ENCODE data around the gene VIPR2.

The VIPR2 gene

DNA sequence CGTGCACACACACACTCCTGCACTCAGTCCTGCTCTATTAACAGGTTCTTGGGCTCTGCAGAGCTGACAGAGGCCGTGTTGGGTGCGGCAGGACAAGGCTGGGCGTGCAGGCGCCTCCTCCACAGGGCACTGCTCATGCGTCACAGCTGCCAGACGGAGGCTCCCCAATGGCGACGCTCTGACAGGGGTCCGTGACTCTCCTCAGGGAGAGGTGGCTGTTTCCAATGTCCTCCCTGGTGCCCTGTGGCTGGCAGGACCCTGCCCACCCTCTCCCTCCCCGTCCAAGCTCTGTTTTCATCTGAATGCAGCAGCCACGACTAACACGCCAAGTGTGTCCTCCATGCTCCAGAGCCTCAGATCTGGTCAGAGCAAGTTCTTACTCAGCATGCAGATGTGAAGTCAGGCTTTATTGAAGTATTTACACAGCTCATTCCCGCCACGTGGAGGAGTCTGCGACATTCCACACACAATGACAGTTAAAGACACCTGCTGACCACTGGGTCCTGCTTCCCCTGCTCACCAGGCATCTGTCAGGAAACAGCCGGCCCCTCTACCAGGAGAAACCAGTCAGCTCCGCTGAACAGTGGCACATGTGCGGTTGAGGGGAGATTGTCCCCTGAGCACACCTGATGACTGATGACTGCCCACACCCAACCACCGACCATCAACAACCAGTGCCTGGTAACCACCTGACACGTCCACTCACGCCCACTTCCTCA, 116.7 kb downstream of the VIPR2 start:
- no peaks in the 10 kb centered on the region for H3K27me3 ChIP-seq (ENCODE audit: control insufficient read depth, low read length)
- no peaks in the 10 kb centered on the region for H4K20me1 ChIP-seq (ENCODE audit: control insufficient read depth, insufficient read depth, low read depth, low read length)
- no peaks in the 10 kb centered on the region for H3K9me2 ChIP-seq (replicated peaks; ENCODE audit: control insufficient read depth, low read length)
- H3K27ac ChIP-seq (ENCODE audit: low read depth, low read length) = no peak overlapping the region
- no peaks in the 10 kb centered on the region for H3F3A ChIP-seq (ENCODE audit: control insufficient read depth, insufficient read depth)
- H3K36me3 ChIP-seq (ENCODE audit: control insufficient read depth, low read length) = no peaks in the 10 kb centered on the region
- TF ChIP-seq CTCF (IDR thresholded peaks at IDR 0.05; ENCODE audit: low read depth, low read length, poor library complexity, severe bottlenecking) (no peak), EZH2phosphoT487 (IDR thresholded peaks at IDR 0.05; ENCODE audit: borderline replicate concordance, low read length) (no peak)
- no peaks in the 10 kb centered on the region for H3K4me1 ChIP-seq (ENCODE audit: control insufficient read depth, low read length)
- no peaks in the 10 kb centered on the region for H3K79me2 ChIP-seq (ENCODE audit: control insufficient read depth, low read length)
- H3K4me3 ChIP-seq (ENCODE audit: low read length) = no peak overlapping the region
- H3K4me2 ChIP-seq (ENCODE audit: low read length) = no peak overlapping the region
- H3K9me3 ChIP-seq (ENCODE audit: control insufficient read depth, insufficient read depth, low read length) = peaks cover 17% of the 10 kb centered on the region; the same call in 1 of the 2 replicates

- no peak for TF ChIP-seq EZH2phosphoT487 (IDR thresholded peaks at IDR 0.05; ENCODE audit: borderline replicate concordance, low read length)
- TF ChIP-seq CTCF (IDR thresholded peaks at IDR 0.05; ENCODE audit: low read depth, low read length, poor library complexity, severe bottlenecking) = no peak
- no peaks in the 10 kb centered on the region for H3K36me3 ChIP-seq (ENCODE audit: control insufficient read depth, low read length)
- H3K79me2 ChIP-seq (ENCODE audit: control insufficient read depth, low read length) = no peaks in the 10 kb centered on the region
- no peaks in the 10 kb centered on the region for H3F3A ChIP-seq (ENCODE audit: control insufficient read depth, insufficient read depth)
- H3K4me3 ChIP-seq (ENCODE audit: low read length) = no peak overlapping the region
- no peaks in the 10 kb centered on the region for H3K27me3 ChIP-seq (ENCODE audit: control insufficient read depth, low read length)
- no peaks in the 10 kb centered on the region for H3K4me1 ChIP-seq (ENCODE audit: control insufficient read depth, low read length)
- H4K20me1 ChIP-seq (ENCODE audit: control insufficient read depth, insufficient read depth, low read depth, low read length) = no peaks in the 10 kb centered on the region
- H3K9me2 ChIP-seq (replicated peaks; ENCODE audit: control insufficient read depth, low read length) = no peaks in the 10 kb centered on the region
- H3K9me3 ChIP-seq (ENCODE audit: control insufficient read depth, insufficient read depth, low read length) = peaks cover 25% of the 10 kb centered on the region
- H3K4me2 ChIP-seq (ENCODE audit: low read length) = no peak overlapping the region
- no peak overlapping the region for H3K27ac ChIP-seq (ENCODE audit: low read depth, low read length)
Observed at GRCh38 chr7:159027056-159027788, 117.4 kb downstream of the VIPR2 start.

GRCh38 chr7:159026271-159027055, 118.2 kb downstream of the VIPR2 start:
- no peaks in the 10 kb centered on the region for H4K20me1 ChIP-seq (ENCODE audit: control insufficient read depth, insufficient read depth, low read depth, low read length)
- no peaks in the 10 kb centered on the region for H3K9me2 ChIP-seq (replicated peaks; ENCODE audit: control insufficient read depth, low read length)
- H3K27ac ChIP-seq (ENCODE audit: low read depth, low read length) = no peak overlapping the region
- no peaks in the 10 kb centered on the region for H3K4me1 ChIP-seq (ENCODE audit: control insufficient read depth, low read length)
- TF ChIP-seq EZH2phosphoT487 (IDR thresholded peaks at IDR 0.05; ENCODE audit: borderline replicate concordance, low read length) = no peak
- TF ChIP-seq CTCF (IDR thresholded peaks at IDR 0.05; ENCODE audit: low read depth, low read length, poor library complexity, severe bottlenecking) = no peak
- no peaks in the 10 kb centered on the region for H3K36me3 ChIP-seq (ENCODE audit: control insufficient read depth, low read length)
- no peaks in the 10 kb centered on the region for H3K27me3 ChIP-seq (ENCODE audit: control insufficient read depth, low read length)
- H3K79me2 ChIP-seq (ENCODE audit: control insufficient read depth, low read length) = no peaks in the 10 kb centered on the region
- H3K4me3 ChIP-seq (ENCODE audit: low read length) = no peak overlapping the region
- H3F3A ChIP-seq (ENCODE audit: control insufficient read depth, insufficient read depth) = no peaks in the 10 kb centered on the region
- H3K4me2 ChIP-seq (ENCODE audit: low read length) = no peak overlapping the region
- H3K9me3 ChIP-seq (ENCODE audit: control insufficient read depth, insufficient read depth, low read length) = peaks cover 26% of the 10 kb centered on the region
